ENCODE results near the gene POR.
A peak's percentile ranks its signal among the peaks of the same experiment; 100 is the strongest.

POR gene

GRCh38 chr7:75971309-75971960 lies 56.5 kb downstream of the POR start:
- DNase-seq (ENCODE audit: low read depth): no peak
- TF ChIP-seq MYC (IDR thresholded peaks at IDR 0.05; ENCODE audit: low read depth, low read length): no peak
- TF ChIP-seq CTCF (IDR thresholded peaks at IDR 0.05; ENCODE audit: low read depth, low read length): no peak
- TF ChIP-seq MAX (IDR thresholded peaks at IDR 0.05; ENCODE audit: low read depth, low read length): no peak
- TF ChIP-seq POLR2A (IDR thresholded peaks at IDR 0.05; ENCODE audit: extremely low read depth, insufficient read length): no peak
- no peak overlapping the region for H3K4me3 ChIP-seq (ENCODE audit: low read depth, low read length)

- DNase-seq (ENCODE audit: low read depth): peak; percentile 86
- TF ChIP-seq CTCF (IDR thresholded peaks at IDR 0.05; ENCODE audit: low read depth, low read length) (peak; percentile 29), MAX (IDR thresholded peaks at IDR 0.05; ENCODE audit: low read depth, low read length) (no peak)
- H3K4me3 ChIP-seq (ENCODE audit: low read depth, low read length): no peak overlapping the region
Observed at GRCh38 chr7:75971961-75972763, 57.2 kb downstream of the POR start.

- no peak overlapping the region for H3K4me3 ChIP-seq (ENCODE audit: low read depth, low read length)
- no peak for DNase-seq (ENCODE audit: low read depth)
- TF ChIP-seq POLR2A (IDR thresholded peaks at IDR 0.05; ENCODE audit: extremely low read depth, insufficient read length) (no peak), MYC (IDR thresholded peaks at IDR 0.05; ENCODE audit: low read depth, low read length) (no peak), CTCF (IDR thresholded peaks at IDR 0.05; ENCODE audit: low read depth, low read length) (no peak), MAX (IDR thresholded peaks at IDR 0.05; ENCODE audit: low read depth, low read length) (no peak)
Observed at GRCh38 chr7:75977743-75978142, 62.8 kb downstream of the POR start.

- DNase-seq (ENCODE audit: low read depth): no peak
Observed at GRCh38 chr7:75979759-75980429, 64.9 kb downstream of the POR start.

More at GRCh38 chr7:75979759-75980429, 64.9 kb downstream of the POR start:
- H3K4me3 ChIP-seq (ENCODE audit: low read depth, low read length): no peak overlapping the region
- TF ChIP-seq MYC (IDR thresholded peaks at IDR 0.05; ENCODE audit: low read depth, low read length) (no peak), MAX (IDR thresholded peaks at IDR 0.05; ENCODE audit: low read depth, low read length) (no peak), CTCF (IDR thresholded peaks at IDR 0.05; ENCODE audit: low read depth, low read length) (no peak), POLR2A (IDR thresholded peaks at IDR 0.05; ENCODE audit: extremely low read depth, insufficient read length) (no peak)
